ENCODE data around the gene NPHP3. TPM values are rescaled to one million over a fixed set of nuclear protein-coding genes. Genes with fewer than 3 reads are reported as not detected.

NPHP3 gene
- total RNA-seq, 4 donors from 2014 or later, result 22.7 to 31.1 (median 26.4) TPM

GRCh38 chr3:132662212-132662611 lies 60.0 kb downstream of the NPHP3 start:
- Histone ChIP-seq H3K27ac (replicated peaks in 1 of 4) (no peak overlapping the region), H3K4me1 (peaks cover 42 to 55% (median 45%) of the 10 kb centered on the region in 4 donors), H3K36me3 (peaks cover 0 to 3% (median 0%) of the 10 kb centered on the region in 4 donors), H3K4me3 (no peak overlapping the region), H3K27me3 (no peaks in the 10 kb centered on the region), H3K9me3 (no peaks in the 10 kb centered on the region)
- DNase-seq (ENCODE audit: extremely low spot score), result no peak
- intact Hi-C loops (cut with DNase I), result loop anchor here (5.0 kb wide), 1 partner anchor 60 kb away; the partner anchor contains the start of gene NPHP3
- TF ChIP-seq EP300 (IDR thresholded peaks at IDR 0.05) (no peak), CTCF (IDR thresholded peaks at IDR 0.05) (no peak), POLR2AphosphoS5 (IDR thresholded peaks at IDR 0.05) (no peak), POLR2A (IDR thresholded peaks at IDR 0.05; ENCODE audit: low read depth) (no peak)

GRCh38 chr3:132661101-132661500 lies 61.1 kb downstream of the NPHP3 start:
- intact Hi-C loops (cut with DNase I), result loop anchor here (5.0 kb wide), 1 partner anchor 61 kb away; the partner anchor contains the start of gene NPHP3
- Histone ChIP-seq H3K27me3 (no peaks in the 10 kb centered on the region), H3K4me3 (peak overlapping the region; percentile 76 to 96 (median 86)), H3K9me3 (no peaks in the 10 kb centered on the region), H3K4me1 (peaks cover 44 to 62% (median 49%) of the 10 kb centered on the region in 4 donors), H3K27ac (replicated peaks in 1 of 4) (peak overlapping the region; percentile 90 to 96 (median 92)), H3K36me3 (no peaks in the 10 kb centered on the region)
- no peak for DNase-seq (ENCODE audit: extremely low spot score)
- 19% methylated on average over 8 of the region's 8 CpGs for WGBS
- no peak for TF ChIP-seq CTCF (IDR thresholded peaks at IDR 0.05)
- TF ChIP-seq EP300 (IDR thresholded peaks at IDR 0.05), result no peak

GRCh38 chr3:132660811-132661070 lies 61.5 kb downstream of the NPHP3 start:
- H3K4me3 ChIP-seq, result peak overlapping the region; percentile 76 to 96 (median 86)
- H3K27ac ChIP-seq (replicated peaks in 1 of 4), result peak overlapping the region; percentile 90 to 96 (median 92)
- no peaks in the 10 kb centered on the region for H3K9me3 ChIP-seq
- WGBS, result 1% methylated on average over 5 of the region's 5 CpGs
- no peaks in the 10 kb centered on the region for H3K27me3 ChIP-seq
- DNase-seq (ENCODE audit: extremely low spot score), result no peak
- no peaks in the 10 kb centered on the region for H3K36me3 ChIP-seq
- H3K4me1 ChIP-seq, result peaks cover 46 to 64% (median 49%) of the 10 kb centered on the region in 4 donors
- intact Hi-C loops (cut with DNase I), result loop anchor here (5.0 kb wide), 1 partner anchor 62 kb away; the partner anchor contains the start of gene NPHP3
- no peak for TF ChIP-seq POLR2A (IDR thresholded peaks at IDR 0.05; ENCODE audit: low read depth)
- TF ChIP-seq EP300 (IDR thresholded peaks at IDR 0.05), result no peak
- TF ChIP-seq CTCF (IDR thresholded peaks at IDR 0.05), result no peak
- TF ChIP-seq POLR2AphosphoS5 (IDR thresholded peaks at IDR 0.05), result no peak

GRCh38 chr3:132660052-132660810 lies 62.0 kb downstream of the NPHP3 start, which contains the start of gene UBA5:
UBA5 (plus strand) TSS chr3:132660329; CDS start chr3:132660538, 209 bp downstream.
- TF ChIP-seq POLR2A (IDR thresholded peaks at IDR 0.05; ENCODE audit: low read depth), result no peak
- no peak for TF ChIP-seq EP300 (IDR thresholded peaks at IDR 0.05)
- no peak for TF ChIP-seq CTCF (IDR thresholded peaks at IDR 0.05)
- TF ChIP-seq POLR2AphosphoS5 (IDR thresholded peaks at IDR 0.05), result peak in 1 of 2 donors; percentile 59
- intact Hi-C loops (cut with DNase I), result loop anchor here (5.0 kb wide), 1 partner anchor 62 kb away; the partner anchor contains the start of gene NPHP3
- WGBS, result under 1% methylated on average over 32 of the region's 64 CpGs
- Histone ChIP-seq H3K4me3 (peak within 1 kb of the TSS; percentile 76 to 96 (median 86)), H3K36me3 (no peaks in the 10 kb centered on the region), H3K27me3 (no peaks in the 10 kb centered on the region), H3K27ac (replicated peaks in 1 of 4) (peak within 1 kb of the TSS; percentile 90 to 96 (median 92)), H3K9me3 (no peaks in the 10 kb centered on the region), H3K4me1 (peaks cover 44 to 69% (median 51%) of the 10 kb centered on the region in 4 donors)
- peak; percentile 93 for DNase-seq (ENCODE audit: extremely low spot score)

All from esophagus muscularis mucosa (tissue), 4 donors.